HG02763 (cell line): ENCODE data around the gene IRF1.

ENCODE experiments used
- ATAC-seq: cut with Tn5 transposase; IDR thresholded peaks from one replicate; pipeline ENCODE4 v1.9.1; 2021; ENCODE audit warnings: mild to moderate bottlenecking, moderate library complexity; ENCODE audit not compliant: unreplicated experiment

Gene IRF1

DNA sequence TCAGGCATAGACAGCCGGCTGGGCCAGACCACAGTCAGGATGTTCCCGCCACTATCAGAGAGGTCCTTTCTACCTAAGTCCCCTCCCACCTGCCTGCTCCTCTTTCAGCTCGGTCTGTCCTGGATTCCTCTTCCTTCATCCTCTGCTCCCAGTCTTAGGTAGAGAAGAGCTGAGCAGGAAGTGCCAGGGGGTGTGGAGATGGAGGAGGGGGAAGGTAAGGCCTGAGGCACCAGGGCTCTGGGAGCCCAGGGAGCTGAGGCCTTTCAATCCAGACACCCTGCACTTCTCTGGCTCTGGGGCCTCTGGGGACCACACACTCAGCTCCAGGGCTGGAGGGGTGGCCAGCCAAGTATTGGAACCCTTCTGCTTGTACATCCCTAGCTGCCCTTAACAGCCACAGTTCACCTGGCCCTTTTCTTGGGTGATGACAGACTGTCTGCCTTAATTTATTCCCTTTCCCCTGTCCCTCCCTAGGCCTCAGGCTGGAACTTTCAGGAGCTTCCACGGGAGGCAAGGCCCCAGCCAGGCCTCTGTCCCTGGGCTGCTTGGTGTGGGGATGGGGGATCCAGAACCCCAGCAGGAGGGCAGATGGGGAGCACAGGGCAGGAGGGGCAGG lies 15.6 kb downstream of the IRF1 start:
- ATAC-seq = no peak

DNA sequence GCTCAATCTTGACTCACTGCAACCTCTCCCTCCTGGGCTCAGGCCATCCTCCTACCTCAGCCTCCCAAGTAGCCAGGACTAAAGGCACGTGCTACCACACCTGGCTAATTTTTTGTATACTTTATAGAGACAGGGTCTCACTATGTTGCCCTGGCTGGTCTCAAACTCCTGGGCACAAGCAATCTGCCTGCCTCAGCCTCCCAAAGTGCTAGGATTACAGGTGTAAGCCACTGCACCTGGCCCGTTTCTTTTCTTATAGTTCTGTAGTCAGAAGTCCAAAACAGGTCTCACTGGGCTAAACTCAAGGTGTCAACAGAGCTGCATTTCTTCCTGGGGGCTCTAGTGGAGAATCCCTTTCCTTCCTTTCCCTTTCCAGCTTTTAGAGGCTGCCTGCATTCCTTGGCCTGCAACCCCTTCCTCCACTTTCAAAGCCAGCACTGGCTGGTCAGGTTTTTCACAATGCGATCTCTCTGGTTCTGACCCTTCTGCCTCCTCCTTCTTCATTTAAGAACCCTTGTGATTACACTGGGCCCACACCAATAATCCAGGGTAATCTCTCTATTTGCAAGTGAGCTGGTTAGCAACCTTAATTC lies 16.3 kb downstream of the IRF1 start:
- no peak for ATAC-seq

DNA sequence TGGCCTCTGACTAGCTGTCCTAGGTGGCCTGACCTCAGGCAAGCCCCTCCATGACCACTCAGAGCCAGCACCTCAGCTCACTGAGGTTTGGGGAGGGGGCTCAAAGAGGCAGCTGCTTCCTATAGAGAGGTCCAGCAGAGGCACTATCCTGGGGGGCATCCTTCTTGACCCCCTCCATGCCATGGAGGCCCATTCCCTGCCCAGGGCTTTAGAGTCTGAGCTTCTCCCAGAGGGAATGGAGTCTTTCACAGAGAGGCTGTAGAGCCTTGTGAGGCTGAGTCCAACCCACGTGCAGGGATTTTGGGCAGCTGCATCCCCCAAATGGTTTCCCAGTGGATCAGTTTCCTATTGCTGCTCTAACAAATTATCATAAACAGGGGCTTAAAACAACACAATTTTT lies 16.9 kb downstream of the IRF1 start:
- ATAC-seq = no peak

DNA sequence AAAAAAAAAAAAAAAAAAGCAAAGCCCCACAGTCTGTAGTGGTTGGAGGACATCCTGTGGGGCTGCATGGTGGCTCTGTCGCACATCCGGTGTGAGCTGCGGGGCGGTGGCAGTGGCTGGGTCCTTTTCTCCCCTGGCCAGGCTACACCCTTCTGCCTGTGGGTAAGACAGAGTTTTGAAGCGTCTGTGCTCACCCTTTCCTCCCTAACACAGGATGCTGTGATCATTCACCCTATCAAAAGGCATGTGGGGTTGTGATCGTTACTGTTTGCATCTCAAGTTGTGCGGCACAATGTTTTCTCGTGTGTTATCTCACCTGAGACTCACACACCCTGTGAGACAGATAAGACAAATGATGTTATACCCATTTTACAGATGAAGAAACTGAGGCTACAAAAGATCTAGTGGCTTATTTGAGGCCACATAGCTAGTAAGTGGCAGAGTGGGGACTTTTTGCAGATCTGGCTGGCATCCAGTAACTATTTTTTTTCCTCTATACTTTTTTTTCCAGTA lies 17.5 kb downstream of the IRF1 start:
- peak; percentile 60 for ATAC-seq

DNA sequence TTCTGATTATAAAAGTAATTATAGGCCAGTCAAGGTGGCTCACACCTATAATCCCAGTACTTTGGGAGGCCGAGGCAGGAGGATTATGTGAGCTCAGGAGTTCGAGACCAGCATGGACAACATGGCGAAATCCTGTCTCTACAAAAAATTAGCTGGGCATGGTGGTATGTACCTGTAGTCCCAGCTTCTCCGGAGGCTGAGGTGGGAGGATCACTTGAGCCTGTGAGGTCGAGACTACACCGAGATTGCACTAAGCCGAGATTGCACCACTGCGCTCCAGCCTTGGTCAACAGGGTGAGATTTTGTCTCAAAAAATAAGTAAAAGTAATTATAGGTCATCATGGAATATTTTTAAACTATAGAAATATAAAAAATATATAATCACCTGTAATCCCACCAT lies 18.1 kb downstream of the IRF1 start:
- no peak for ATAC-seq

DNA sequence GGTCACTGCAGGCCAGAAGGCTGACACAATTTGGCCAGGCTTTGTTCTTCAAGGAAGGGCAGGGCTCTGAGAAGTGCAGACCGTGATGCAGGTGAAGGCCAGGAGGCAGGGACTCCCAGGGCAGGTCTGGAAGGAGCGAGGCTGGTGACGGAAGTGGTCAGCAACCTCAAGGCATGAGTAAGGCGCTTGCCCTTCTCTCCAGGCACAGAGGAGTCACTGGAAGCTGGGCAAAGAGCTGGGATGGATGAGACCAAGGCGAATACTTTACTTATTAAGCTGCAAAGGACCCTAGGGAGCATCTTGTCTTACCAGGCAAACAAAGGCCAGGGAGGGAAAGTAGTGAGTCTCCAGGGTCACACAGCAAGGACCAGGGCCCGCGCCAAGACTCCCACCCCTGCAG lies 18.6 kb downstream of the IRF1 start:
- ATAC-seq = no peak

DNA sequence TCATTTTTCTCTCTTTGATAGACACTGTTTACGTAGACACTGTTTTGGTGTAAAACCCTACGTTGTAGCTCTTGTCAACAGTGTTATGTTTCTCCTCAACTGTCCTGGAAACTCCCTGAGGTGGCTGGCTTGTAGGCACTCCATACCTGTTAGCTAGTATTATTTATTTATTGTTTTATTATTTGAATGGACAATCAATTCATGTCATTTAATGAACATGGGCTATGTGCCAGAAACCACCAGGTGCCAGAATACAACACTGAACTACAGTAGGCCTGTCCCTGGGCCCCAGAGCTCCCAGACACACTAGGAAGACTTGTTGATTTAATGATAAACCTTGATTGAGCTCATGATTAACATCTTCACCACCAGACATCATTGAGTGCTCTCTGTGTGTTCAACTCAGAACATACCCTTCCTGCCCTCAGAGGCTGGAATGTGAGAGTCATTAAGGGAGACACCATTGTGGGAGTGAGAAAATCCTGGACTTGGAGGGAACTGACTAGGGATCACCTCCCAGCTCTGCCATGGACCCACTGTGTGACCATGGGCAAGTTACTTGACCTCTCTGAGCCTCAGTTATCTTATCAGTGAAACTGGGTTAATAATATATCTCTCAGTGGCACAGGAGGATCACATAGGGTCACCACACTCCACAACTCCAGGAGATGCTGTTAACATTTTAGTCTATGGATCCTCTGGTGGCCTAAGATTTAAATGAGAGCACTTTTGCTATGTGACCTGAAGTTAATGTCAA lies 19.2 kb downstream of the IRF1 start:
- ATAC-seq = no peak

DNA sequence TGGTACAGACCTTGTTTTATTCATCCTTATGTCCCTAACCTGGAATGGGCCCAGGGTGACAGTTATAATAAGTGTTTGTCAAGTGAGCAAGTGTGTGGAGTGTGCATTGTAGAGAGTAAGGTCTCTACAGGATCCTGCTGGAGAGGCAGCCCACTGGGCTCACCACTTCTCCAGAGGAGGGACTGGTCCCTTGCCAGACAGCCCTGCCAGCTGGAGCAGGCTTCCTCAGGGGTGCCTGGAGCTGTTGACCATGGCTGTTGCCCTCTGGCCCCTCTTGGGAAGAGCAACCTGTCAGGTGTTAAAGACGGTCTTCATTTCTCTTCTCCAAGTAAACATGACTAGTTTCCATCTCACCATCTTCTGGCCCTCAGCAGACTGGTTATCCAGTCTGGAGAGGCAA lies 20.0 kb downstream of the IRF1 start:
- no peak for ATAC-seq

DNA sequence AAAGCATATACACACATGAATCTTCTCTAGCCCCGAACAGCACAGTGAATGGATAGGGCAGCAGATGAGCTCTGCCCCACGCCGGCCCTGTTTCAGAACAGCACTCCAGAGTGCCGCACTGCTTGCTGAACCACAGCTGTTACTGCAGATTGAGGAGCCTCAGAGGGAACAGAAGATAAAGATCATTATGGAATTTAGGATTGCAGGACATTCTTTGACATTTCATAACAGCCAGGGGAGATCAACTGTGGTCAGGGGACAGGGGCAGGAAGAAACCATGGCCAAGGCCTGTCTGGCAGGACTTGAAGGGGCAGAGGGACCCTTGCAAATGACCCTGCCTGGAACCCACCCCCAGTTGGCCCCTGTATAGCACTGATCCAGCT lies 20.6 kb downstream of the IRF1 start:
- ATAC-seq = no peak

DNA sequence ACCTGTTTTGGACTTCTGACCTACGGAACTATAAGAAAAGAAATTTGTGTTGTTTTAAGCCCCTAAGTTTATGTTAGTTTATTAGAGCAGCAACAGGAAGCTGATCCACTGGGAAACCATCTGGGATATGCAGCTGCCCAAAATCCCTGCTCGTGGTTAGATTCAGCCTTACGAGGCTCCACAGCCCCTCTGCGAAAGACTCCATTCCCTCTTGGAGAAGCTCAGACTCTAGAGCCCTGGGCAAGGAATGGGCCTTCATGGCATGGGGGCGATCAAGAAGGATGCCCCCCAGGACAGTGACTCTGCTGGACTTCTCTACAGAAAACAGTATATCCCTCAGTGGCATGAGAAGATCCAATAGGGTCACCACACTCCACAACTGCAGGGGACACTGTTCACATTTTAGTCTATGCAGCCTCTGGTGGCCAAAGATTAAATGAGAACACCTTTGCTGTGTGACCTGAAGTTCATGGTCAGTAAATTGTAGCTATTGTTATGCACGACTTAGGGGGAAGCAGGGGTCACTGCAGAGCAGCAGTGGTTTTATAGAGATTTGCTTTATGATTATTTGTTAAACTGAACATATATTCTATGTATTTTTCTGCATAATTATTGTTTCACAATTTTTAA lies 21.1 kb downstream of the IRF1 start:
- no peak for ATAC-seq

DNA sequence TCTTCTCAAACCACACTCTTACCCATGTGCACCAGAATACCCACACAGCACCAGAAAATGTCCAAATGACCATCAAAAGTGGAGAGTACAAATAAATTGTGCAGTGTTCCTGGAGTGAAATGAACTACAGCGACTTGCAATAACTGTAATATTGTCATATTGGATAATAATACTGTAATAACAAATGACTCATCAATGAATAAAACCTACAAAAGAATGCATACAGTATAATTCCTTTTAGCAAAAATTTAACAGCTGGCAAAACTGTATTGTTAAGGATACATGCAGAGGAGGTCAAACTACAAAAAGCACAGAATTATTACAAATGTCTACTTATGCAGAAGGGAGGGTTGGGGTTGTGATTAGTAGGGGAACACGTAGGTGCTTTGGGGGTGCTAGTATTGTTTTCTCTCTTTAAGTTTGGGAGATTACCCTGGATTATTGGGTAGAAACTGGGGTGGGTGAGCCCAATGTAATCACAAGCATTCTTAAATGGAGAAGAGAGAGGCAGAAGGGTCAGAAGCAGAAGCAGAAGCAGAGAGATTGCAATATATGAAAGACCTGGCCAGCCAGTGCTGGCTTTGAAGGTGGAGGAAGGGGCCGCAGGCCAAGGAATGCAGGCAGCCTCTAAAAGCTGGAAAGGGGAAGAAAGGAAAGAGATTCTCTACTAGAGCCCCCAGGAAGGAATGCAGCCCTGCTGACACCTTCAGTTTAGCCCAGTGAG lies 21.8 kb downstream of the IRF1 start:
- no peak for ATAC-seq

DNA sequence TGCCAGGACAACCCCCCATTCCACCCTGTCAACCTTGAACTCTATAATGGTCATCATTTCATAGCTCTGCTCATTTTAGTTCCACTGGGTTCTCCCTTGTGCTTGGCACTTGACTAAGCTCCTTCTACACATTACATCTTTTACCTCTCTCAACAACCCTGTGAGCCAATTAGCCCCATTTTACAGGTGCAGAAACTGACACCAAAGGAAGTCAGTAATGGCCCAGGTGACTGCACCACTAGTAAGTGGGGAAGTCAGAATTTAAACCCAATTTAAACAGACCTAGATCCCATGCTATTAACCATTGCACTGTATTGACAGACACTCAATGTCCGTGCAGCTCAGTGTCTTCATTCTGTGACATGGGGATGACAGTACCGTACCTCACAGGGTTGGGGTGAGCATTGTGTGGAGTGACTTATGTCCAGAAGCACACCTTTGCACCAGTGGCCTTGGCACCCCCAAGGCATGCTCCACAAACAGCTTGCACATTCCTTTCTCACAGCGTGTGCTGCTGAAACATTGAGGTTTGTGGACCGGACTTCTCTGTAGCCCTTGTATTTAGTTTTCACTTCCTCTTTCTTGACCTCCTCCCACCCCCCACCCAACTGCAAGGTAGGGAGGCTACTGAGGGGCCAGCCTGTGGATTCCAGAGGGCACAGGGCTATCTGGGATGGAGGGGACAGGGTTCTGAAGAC lies 23.1 kb downstream of the IRF1 start:
- no peak for ATAC-seq

DNA sequence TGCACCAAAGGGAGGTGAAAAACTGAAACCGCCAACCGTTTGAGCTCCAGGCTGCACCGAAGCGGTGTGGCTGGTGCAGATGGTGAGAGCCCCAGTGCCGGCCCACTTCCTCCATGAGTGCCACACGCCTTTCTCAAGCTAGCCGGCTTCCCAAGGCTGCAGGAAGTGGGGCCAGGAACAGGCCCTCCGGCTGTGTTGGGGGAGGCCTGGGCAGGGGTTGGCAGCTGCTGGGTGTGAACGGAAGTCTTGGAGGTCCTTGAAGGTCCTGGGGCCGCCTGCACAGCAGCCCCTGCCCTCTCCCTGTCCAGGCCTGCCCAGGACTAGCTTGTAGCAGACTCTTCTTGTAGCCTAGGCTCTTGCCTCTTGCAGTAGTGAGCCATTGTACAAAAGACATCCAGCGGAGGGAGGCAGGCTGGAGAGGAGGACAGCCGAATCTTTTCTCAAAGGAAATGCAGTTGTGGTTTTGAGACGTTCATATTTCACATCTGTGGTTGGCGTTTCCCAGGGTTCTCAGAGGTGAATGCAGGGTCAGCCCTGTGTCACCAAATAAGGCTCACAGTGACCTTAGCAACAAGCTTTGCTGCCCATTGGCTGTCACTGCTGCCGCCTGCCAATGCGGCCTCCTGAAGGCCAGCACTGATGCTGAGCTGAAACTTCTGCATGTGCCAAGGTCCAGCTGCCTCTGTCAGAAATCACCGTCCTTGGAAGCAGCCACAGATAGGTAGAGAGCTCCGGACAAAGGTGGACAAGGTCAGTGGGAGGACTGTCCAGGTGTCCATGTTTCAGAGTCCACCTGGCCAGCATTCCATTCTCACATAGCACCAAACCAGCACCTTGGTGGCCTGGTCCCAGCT lies 23.9 kb downstream of the IRF1 start:
- peak; percentile 63 for ATAC-seq

DNA sequence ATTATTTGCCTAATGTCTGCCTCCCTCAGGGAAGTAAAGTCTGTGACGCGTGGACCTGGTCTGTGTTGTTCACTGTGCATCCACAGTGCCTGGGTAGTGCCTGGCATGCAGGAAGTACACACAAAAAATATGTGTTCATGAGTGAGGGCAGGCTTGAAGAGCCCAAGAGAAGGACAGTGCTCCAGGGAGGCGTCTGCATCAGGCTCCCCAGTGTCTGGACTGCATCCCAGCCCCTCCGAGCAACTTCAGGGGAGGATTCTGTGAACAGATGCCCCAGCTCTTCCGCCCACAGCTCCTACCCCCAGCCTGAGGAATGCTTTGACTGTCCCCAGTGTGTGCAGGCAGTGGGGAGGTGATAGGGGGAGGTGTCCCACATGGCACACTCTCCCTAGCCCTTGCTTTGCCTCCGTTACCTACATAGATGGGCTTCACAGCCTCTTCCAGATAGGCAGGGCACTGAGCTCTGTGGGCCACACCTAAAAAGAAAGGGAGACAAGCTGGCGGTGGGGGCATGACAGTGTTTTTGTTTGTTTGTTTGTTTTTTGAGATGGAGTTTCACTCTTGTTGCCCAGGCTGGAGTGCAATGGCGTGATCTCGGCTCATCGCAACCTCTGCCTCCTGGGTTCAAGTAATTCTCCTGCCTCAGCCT lies 25.4 kb downstream of the IRF1 start:
- no peak for ATAC-seq

DNA sequence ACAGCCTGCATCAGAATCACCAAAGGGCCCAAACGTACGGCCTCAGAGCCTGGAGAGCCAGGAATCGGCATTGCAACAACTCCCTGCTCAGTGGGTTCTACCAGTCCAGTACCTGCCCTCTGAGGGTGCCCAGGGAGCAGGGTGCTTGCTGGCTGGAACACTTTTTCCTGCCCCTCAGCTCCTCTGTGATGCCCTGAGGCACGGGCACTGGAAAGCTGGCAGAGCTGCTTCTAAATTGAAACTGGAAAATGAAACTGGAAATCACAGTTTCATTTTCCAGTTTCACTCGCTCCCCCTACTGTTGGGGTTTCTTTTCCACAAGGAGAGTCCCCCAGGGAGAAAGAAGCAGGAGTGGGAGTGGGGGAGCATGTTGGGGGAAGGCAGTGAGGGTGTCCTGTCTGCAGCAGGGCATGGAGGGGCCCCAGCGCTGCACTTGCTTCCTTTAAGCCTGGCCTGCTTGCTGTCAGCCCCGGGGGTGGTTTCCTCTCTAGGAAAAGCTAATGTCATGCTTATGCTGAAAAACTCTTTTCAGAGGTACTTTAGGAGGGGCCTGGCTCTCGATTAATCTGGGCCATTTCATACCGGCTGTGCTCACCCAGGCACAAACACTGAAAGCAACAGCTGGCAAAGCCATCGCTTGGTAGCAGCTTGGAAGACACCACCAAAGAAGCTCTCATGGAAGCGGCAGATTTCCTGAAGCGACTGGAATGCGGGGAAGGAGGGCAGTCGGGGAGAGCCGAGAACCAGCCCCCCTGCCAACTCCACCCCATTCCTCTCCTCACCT lies 26.2 kb downstream of the IRF1 start:
- no peak for ATAC-seq

DNA sequence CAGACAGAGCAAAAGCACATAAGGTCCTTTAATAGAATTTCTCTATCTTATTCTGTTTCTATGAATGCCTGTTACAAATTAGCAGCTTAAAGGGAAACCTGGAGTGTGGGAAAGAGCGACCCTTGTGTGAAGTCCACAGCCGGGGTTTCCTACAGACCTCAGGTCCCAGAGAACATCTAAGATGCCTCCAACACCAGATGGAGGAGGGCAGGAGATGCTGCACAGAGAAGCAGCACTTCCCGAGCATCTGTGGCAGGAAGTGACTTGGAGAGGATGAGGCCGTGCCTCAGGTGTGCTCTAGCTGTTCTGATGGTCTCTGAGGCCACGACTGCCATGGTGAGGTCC lies 26.8 kb downstream of the IRF1 start:
- no peak for ATAC-seq

DNA sequence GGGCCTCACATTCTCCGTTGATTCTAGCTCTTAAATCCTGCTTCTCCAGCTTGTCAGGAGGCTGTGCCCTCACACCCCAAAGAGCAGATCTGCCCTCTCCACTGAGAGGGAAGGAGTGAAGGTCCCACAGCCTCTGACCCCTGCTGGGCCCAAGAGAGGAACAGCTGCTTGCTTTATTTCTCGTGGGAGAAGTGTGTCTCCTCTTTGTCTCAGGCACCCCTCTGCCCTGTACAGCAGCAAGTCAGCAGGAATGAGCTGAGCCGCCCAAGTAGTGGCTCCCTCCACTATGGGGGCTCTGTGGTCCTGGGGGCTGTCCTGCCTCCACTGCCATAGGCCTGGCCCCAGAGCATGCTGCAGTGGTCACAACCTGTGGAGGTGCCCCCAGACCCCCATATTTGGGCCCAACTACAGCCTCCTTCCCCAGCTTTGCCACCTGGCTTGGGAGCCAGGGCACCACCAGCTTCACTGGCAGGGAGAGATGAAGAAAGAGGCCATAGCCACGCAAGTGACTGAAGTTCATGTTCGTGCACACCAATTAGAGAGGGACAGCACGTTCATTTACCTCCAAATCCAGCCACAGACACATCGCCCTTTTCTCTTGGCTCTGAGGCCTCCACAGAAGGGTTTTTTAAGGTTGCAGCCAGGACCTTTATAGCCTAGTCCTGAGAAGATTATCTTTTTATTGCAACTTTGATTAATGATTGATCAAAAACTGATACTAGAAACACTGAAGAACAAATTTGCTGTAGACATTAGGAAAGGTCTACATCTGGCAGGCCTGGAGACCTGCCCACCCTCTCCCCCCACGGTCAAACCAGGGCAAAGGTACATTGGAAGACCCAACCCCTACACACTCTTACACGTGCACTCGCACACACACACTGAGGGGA lies 27.5 kb downstream of the IRF1 start:
- no peak for ATAC-seq
